Activated CD4-positive, alpha-beta T cell treated with anti-CD3 and anti-CD28 coated beads, Interleukin-2, amount 10 ng/mL, durations not matched to agents 7 days and 5 days (primary cell): ENCODE measurements around the gene CD48. TPM values are rescaled to one million over a fixed set of nuclear protein-coding genes. Genes with fewer than 3 reads are reported as not detected.

Experiments used
- CTCF ChIA-PET: fragments of 350-600 bp; sonication (Branson Sonifier 250); formaldehyde crosslinking; loops from one replicate; lab custom pipeline; 2021; ENCODE audit warnings: antibody characterized with exemption; lab: Charles Lee
- POLR2A ChIA-PET: fragments of 350-600 bp; sonication (Branson Sonifier 250); formaldehyde crosslinking; loops from one replicate; lab custom pipeline; 2021; ENCODE audit warnings: antibody characterized with exemption; lab: Charles Lee
- DNase-seq: peaks from one replicate; pipeline ENCODE4 v3.0.0-alpha.2; 2020
- H3K27ac Mint-ChIP-seq: one replicate; pipeline ENCODE4 v1.8.0; 2021; ENCODE audit warnings: mild to moderate bottlenecking, moderate library complexity, mixed read lengths
- H3K27me3 Mint-ChIP-seq: one replicate; pipeline ENCODE4 v1.8.0; 2021; ENCODE audit warnings: mixed read lengths
- H3K36me3 Mint-ChIP-seq: one replicate; pipeline ENCODE4 v1.8.0; 2021; ENCODE audit warnings: low read depth, mixed read lengths
- H3K4me1 Mint-ChIP-seq: one replicate; pipeline ENCODE4 v1.8.0; 2021; ENCODE audit warnings: mixed read lengths
- H3K4me3 Mint-ChIP-seq: one replicate; pipeline ENCODE4 v1.8.0; 2021; ENCODE audit warnings: mild to moderate bottlenecking, moderate library complexity, mixed read lengths
- H3K9me3 Mint-ChIP-seq: one replicate; pipeline ENCODE4 v1.8.0; 2021; ENCODE audit warnings: mixed read lengths
- total RNA-seq, 2 experiments: library from RNA; stranded (reverse); gene quantifications; one replicate each; pipeline ENCODE4 v1.2.3, GENCODE V29; 2021

CD48 gene, protein sequence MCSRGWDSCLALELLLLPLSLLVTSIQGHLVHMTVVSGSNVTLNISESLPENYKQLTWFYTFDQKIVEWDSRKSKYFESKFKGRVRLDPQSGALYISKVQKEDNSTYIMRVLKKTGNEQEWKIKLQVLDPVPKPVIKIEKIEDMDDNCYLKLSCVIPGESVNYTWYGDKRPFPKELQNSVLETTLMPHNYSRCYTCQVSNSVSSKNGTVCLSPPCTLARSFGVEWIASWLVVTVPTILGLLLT
- 100 to 1,000 TPM; 294 to 309 TPM for total RNA-seq

DNA sequence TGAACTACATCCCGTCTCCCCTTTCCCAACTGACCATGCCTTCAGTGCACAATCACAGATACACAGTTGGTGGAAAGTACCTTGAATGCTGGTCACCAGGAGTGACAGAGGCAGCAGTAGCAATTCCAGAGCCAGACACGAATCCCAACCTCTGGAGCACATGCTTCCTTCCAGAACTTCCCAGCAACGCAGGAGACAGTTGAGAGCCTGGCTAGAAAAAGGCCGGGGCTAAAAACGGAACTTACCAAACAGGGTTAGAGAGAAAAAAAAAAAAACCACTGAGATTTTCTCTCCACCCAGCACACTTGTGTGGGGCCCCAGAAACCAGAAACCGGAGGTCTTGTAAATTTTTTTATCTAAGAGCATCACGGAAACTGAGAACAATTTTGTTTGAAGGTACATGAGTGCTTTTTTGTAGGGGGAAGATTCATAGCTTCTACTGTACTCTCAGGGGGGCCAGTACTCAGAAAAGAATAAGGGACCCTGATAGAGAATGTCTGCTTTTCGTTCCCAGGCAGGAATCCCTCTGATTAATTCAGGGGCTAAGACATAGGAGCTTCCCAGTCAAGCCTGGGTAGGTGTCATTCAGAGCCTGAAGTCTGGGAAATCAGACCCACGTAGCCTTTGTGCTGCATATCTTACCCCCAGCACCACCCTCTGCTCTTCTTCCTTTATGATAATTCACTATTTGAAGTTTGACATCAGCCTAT lies at the start of gene CD48:
TSS of gene CD48 (minus strand) at position 221 of the 710 bp plus-strand sequence. CDS start at position 162, 59 bp downstream.
- no peaks in the 10 kb centered on the region for H3K9me3 Mint-ChIP-seq
- DNase-seq, result peak; percentile 71
- CTCF ChIA-PET, result interaction anchor here (0.6 to 2.7 kb wide), 11 partner anchors 11 to 283 kb away, joined by 3 to 12 read pairs (median 4); no protein-coding TSS in a partner anchor
- POLR2A ChIA-PET, result interaction anchor here (0.6 kb wide), 1 partner anchor 368 kb away, joined by 3 read pairs; no protein-coding TSS in a partner anchor
- no peak within 1 kb of the TSS for H3K4me3 Mint-ChIP-seq
- peaks cover 37% of the 10 kb centered on the region for H3K4me1 Mint-ChIP-seq
- no peaks in the 10 kb centered on the region for H3K36me3 Mint-ChIP-seq
- no peaks in the 10 kb centered on the region for H3K27me3 Mint-ChIP-seq
- no peak within 1 kb of the TSS for H3K27ac Mint-ChIP-seq

- H3K4me3 Mint-ChIP-seq, result no peak overlapping the region
- CTCF ChIA-PET, result interaction anchor here (1.0 to 1.5 kb wide), 4 partner anchors 15 to 54 kb away, joined by 3 to 4 read pairs (median 4); no protein-coding TSS in a partner anchor
- DNase-seq, result no peak
- H3K27ac Mint-ChIP-seq, result no peak overlapping the region
- H3K36me3 Mint-ChIP-seq, result peaks cover 6% of the 10 kb centered on the region
- H3K4me1 Mint-ChIP-seq, result peaks cover 20% of the 10 kb centered on the region
- no peaks in the 10 kb centered on the region for H3K27me3 Mint-ChIP-seq
- peaks cover 22% of the 10 kb centered on the region for H3K9me3 Mint-ChIP-seq
- POLR2A ChIA-PET, result no interaction called here
These were observed 49.4 kb upstream of the CD48 start for GRCh38 chr1:160761046-160761445.

DNA sequence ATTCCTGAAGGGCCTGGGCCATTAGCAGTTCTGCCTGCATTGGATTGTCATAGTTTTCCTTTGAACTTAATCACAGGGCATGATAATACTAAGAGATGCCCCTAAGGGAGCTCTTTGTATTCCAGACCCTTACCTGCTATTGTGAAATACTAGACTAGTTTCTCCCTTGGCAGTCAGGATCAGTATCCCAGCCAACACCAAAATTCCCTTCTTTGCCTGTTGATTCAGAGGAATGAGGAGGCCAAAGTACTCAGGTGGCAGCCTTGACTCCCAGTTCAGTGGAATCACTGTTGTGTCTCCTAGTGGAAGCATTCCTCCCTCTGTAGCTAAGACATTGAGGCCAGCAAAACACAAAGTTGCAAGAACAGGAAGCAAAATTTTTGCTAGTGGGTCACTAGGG lies 48.1 kb upstream of the CD48 start:
- Mint-ChIP-seq H3K27ac (no peak overlapping the region), H3K9me3 (peaks cover 25% of the 10 kb centered on the region), H3K4me3 (no peak overlapping the region), H3K36me3 (peaks cover 7% of the 10 kb centered on the region), H3K27me3 (no peaks in the 10 kb centered on the region), H3K4me1 (peaks cover 26% of the 10 kb centered on the region)
- no peak for DNase-seq
- ChIA-PET POLR2A (no interaction called here), CTCF (interaction anchor here (1.1 to 2.2 kb wide), 4 partner anchors 9 to 52 kb away, joined by 3 to 11 read pairs (median 4); no protein-coding TSS in a partner anchor)

DNA sequence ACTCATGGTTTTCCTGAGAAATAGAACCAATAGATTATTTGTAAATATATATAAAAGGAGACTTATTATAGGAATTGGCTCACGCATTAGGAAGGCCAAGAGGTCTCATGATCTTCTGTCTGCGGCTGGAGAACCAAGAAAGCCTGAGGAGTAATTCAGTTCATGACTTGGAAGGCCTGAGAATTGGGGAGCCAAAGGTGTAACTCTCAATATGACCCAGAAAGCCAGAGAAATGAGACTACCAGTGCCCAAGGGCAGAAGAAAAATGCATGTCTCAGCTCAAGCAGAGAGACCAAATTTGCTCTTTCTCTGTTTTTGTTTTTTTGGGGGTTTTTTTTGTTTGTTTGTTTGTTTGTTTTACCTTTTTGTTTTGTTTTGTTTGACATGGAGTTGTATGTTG lies 46.9 kb upstream of the CD48 start:
- ChIA-PET POLR2A (interaction anchor here (0.6 kb wide), 1 partner anchor 34 kb away, joined by 4 read pairs; no protein-coding TSS in a partner anchor), CTCF (interaction anchor here (0.6 to 2.2 kb wide), 2 partner anchors 10 to 307 kb away, joined by 5 to 11 read pairs; no protein-coding TSS in a partner anchor)
- peaks cover 10% of the 10 kb centered on the region for H3K36me3 Mint-ChIP-seq
- no peaks in the 10 kb centered on the region for H3K27me3 Mint-ChIP-seq
- H3K4me1 Mint-ChIP-seq, result peaks cover 29% of the 10 kb centered on the region
- no peak overlapping the region for H3K27ac Mint-ChIP-seq
- H3K9me3 Mint-ChIP-seq, result peaks cover 29% of the 10 kb centered on the region
- no peak overlapping the region for H3K4me3 Mint-ChIP-seq
- DNase-seq, result no peak

GRCh38 chr1:160756849-160757201 lies 45.2 kb upstream of the CD48 start:
- peaks cover 25% of the 10 kb centered on the region for H3K9me3 Mint-ChIP-seq
- no peak overlapping the region for H3K4me3 Mint-ChIP-seq
- ChIA-PET CTCF (interaction anchor here (0.8 to 2.3 kb wide), 7 partner anchors 10 to 76 kb away, joined by 3 to 14 read pairs (median 4); no protein-coding TSS in a partner anchor), POLR2A (no interaction called here)
- peak overlapping the region; percentile 0 for H3K27ac Mint-ChIP-seq
- peaks cover 41% of the 10 kb centered on the region for H3K4me1 Mint-ChIP-seq
- no peaks in the 10 kb centered on the region for H3K27me3 Mint-ChIP-seq
- no peak for DNase-seq
- peaks cover 13% of the 10 kb centered on the region for H3K36me3 Mint-ChIP-seq

DNA sequence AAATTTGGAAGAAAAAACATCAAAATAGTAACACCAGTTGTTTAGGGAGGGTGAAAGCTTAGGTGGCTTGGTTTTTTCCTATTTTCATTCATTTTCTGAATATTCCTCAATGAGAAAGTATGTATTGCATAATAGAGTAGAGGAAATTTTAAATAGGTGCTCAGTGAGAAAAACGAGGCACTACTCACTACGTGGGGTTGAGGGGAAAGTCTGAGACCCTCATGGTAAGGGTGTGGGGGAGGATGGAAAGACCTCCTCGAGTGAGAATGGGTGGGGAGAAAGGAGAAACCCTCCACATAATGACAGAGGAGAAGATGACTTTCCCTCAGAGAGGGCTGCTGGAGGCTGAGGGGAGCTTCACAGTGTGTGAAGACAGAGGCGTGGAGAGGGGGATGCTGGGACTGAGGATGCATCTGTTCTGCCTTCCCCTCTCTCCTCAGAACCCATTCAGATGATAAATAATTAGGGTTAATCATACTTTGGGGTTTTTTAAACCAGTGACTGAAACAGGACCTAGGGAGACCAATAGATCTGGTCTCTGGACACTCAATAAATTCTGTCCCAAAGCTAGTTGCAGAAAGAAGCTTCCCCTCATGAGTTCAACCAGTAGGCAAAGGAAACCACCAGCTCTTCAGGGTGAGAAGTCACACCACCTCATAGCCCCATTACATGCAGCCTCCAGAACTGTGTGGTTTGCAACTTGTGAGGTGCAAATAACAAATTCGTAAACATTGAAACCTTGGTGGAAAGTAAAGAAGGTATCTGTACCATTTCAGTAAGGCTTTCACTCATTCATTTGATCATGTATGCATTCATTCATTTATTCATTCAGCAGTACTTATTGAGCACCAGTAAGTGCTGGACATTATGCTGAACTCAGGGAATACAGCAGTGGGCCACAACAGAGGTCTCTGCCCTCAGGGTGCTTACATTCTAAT lies 44.6 kb upstream of the CD48 start:
- H3K27me3 Mint-ChIP-seq, result no peaks in the 10 kb centered on the region
- peaks cover 21% of the 10 kb centered on the region for H3K9me3 Mint-ChIP-seq
- no peak overlapping the region for H3K4me3 Mint-ChIP-seq
- peaks cover 46% of the 10 kb centered on the region for H3K4me1 Mint-ChIP-seq
- peak overlapping the region; percentile 78 for H3K27ac Mint-ChIP-seq
- peaks cover 17% of the 10 kb centered on the region for H3K36me3 Mint-ChIP-seq
- no peak for DNase-seq
- CTCF ChIA-PET, result interaction anchor here (0.8 to 2.3 kb wide), 14 partner anchors 9 to 106 kb away, joined by 3 to 14 read pairs (median 4); partner anchors contain the start of gene CD244
- POLR2A ChIA-PET, result no interaction called here

DNA sequence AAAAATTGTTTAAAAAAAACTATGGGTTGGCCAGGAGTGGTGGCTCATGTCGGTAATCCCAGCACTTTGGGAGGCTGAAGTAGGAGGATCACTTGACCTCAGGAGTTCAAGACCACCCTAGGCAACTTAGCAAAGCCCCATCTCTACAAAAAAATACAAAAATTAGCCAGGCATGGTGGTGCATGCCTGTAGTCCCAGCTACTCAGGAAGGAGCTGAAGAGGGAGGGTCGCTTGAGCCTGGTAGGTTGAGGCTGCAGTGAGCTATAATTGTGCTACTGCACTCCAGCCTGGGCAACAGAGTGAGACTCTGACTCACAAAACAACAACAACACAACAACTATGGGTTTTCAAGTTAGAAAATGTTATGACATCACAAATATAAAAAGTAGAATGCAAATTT lies 43.8 kb upstream of the CD48 start:
- no peaks in the 10 kb centered on the region for H3K27me3 Mint-ChIP-seq
- ChIA-PET POLR2A (no interaction called here), CTCF (interaction anchor here (0.8 to 2.3 kb wide), 10 partner anchors 9 to 107 kb away, joined by 3 to 14 read pairs (median 4); partner anchors contain the start of gene CD244)
- no peak overlapping the region for H3K4me3 Mint-ChIP-seq
- peaks cover 21% of the 10 kb centered on the region for H3K36me3 Mint-ChIP-seq
- H3K27ac Mint-ChIP-seq, result peak overlapping the region; percentile 78
- no peak for DNase-seq
- H3K4me1 Mint-ChIP-seq, result peaks cover 52% of the 10 kb centered on the region
- peaks cover 18% of the 10 kb centered on the region for H3K9me3 Mint-ChIP-seq

DNA sequence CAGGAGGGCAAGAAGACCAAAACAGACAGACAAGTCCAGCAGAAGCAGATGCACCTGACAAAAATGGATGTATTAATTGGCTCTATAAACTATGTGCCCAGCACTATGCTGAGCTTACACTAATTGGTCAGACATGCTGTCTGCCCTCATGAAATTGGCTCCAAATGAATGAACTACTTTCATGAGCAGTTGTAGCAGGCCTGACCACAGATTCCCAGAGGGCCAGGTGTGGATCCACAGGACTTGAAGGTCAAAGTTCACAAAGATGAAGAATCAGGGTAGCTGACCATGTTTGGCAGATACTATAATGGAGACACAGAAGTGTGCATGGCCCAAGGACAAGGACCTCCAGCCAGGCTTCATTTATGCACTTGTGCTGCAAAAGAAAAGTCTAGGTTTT lies 42.0 kb upstream of the CD48 start:
- no peak for DNase-seq
- peaks cover 24% of the 10 kb centered on the region for H3K36me3 Mint-ChIP-seq
- POLR2A ChIA-PET, result no interaction called here
- no peaks in the 10 kb centered on the region for H3K27me3 Mint-ChIP-seq
- H3K4me3 Mint-ChIP-seq, result no peak overlapping the region
- peaks cover 14% of the 10 kb centered on the region for H3K9me3 Mint-ChIP-seq
- CTCF ChIA-PET, result interaction anchor here (0.7 to 1.3 kb wide), 2 partner anchors 8 to 13 kb away, joined by 4 read pairs; no protein-coding TSS in a partner anchor
- no peak overlapping the region for H3K27ac Mint-ChIP-seq
- peaks cover 61% of the 10 kb centered on the region for H3K4me1 Mint-ChIP-seq

DNA sequence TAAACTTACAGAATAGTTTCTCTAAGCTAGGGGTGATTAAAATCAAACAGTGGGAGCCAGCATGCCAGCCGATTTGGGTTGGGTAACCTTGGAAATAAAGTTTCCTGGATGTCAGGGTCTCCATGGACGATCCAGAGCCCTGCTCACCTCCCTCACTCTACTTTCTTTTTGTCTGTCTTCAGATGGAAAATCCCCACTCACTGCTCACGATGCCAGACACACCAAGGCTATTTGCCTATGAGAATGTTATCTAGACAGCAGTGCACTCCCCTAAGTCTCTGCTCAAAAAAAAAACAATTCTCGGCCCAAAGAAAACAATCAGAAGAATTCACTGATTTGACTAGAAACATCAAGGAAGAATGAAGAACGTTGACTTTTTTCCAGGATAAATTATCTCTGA lies 41.3 kb upstream of the CD48 start:
- H3K27ac Mint-ChIP-seq, result no peak overlapping the region
- no peaks in the 10 kb centered on the region for H3K27me3 Mint-ChIP-seq
- POLR2A ChIA-PET, result no interaction called here
- no peak for DNase-seq
- CTCF ChIA-PET, result interaction anchor here (0.7 to 1.3 kb wide), 2 partner anchors 8 to 14 kb away, joined by 4 read pairs; no protein-coding TSS in a partner anchor
- H3K4me1 Mint-ChIP-seq, result peaks cover 67% of the 10 kb centered on the region
- H3K4me3 Mint-ChIP-seq, result no peak overlapping the region
- H3K9me3 Mint-ChIP-seq, result peaks cover 14% of the 10 kb centered on the region
- H3K36me3 Mint-ChIP-seq, result peaks cover 28% of the 10 kb centered on the region

GRCh38 chr1:160752406-160752805 lies 40.8 kb upstream of the CD48 start:
- Mint-ChIP-seq H3K27me3 (no peaks in the 10 kb centered on the region), H3K36me3 (peaks cover 28% of the 10 kb centered on the region), H3K9me3 (peaks cover 14% of the 10 kb centered on the region), H3K4me1 (peaks cover 68% of the 10 kb centered on the region), H3K4me3 (no peak overlapping the region), H3K27ac (no peak overlapping the region)
- no peak for DNase-seq
- POLR2A ChIA-PET, result interaction anchor here (0.6 kb wide), 1 partner anchor 85 kb away, joined by 3 read pairs; no protein-coding TSS in a partner anchor
- CTCF ChIA-PET, result interaction anchor here (1.3 kb wide), 1 partner anchor 15 kb away, joined by 4 read pairs; no protein-coding TSS in a partner anchor

GRCh38 chr1:160750608-160751007 lies 39.0 kb upstream of the CD48 start:
- CTCF ChIA-PET, result interaction anchor here (3.4 to 3.6 kb wide), 2 partner anchors 12 to 17 kb away, joined by 13 to 25 read pairs; partner anchors contain the start of gene SLAMF7
- peaks cover 65% of the 10 kb centered on the region for H3K4me1 Mint-ChIP-seq
- no peak overlapping the region for H3K4me3 Mint-ChIP-seq
- POLR2A ChIA-PET, result no interaction called here
- H3K36me3 Mint-ChIP-seq, result peaks cover 24% of the 10 kb centered on the region
- H3K9me3 Mint-ChIP-seq, result peaks cover 3% of the 10 kb centered on the region
- peak overlapping the region; percentile 10 for H3K27ac Mint-ChIP-seq
- H3K27me3 Mint-ChIP-seq, result no peaks in the 10 kb centered on the region
- no peak for DNase-seq
